Measurements from ENCODE around the gene JPT1.

JPT1 gene

DNA sequence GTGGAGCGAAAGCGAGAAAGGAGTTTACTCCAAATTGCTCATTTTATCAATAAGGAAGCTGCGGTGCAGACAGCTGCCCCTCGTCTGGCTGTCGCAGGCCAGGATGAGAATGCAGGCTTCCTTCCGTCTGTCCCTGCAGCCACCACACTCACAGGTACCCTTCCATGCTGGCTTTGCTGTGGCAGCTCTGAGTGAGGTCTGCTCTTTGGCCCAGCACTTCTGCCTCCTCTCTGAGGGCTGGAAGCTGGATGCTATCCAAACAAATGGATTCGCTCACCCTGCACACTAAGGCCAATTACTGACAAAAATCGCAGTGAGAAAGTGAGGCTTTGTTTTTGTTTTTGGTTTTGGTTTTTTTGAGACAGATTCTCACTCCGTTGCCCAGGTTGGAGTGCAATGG lies 37.6 kb downstream of the JPT1 start:
- no peak for DNase-seq (ENCODE audit: low read depth)
- TF ChIP-seq, protein P1, sequence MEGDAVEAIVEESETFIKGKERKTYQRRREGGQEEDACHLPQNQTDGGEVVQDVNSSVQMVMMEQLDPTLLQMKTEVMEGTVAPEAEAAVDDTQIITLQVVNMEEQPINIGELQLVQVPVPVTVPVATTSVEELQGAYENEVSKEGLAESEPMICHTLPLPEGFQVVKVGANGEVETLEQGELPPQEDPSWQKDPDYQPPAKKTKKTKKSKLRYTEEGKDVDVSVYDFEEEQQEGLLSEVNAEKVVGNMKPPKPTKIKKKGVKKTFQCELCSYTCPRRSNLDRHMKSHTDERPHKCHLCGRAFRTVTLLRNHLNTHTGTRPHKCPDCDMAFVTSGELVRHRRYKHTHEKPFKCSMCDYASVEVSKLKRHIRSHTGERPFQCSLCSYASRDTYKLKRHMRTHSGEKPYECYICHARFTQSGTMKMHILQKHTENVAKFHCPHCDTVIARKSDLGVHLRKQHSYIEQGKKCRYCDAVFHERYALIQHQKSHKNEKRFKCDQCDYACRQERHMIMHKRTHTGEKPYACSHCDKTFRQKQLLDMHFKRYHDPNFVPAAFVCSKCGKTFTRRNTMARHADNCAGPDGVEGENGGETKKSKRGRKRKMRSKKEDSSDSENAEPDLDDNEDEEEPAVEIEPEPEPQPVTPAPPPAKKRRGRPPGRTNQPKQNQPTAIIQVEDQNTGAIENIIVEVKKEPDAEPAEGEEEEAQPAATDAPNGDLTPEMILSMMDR (conservative IDR thresholded peaks at IDR 0.05; ENCODE audit: control insufficient read depth, insufficient read depth, low read depth, low read length) = no peak
- no peak overlapping the region for H3K4me3 ChIP-seq (ENCODE audit: control insufficient read depth, low read depth, low read length)

DNA sequence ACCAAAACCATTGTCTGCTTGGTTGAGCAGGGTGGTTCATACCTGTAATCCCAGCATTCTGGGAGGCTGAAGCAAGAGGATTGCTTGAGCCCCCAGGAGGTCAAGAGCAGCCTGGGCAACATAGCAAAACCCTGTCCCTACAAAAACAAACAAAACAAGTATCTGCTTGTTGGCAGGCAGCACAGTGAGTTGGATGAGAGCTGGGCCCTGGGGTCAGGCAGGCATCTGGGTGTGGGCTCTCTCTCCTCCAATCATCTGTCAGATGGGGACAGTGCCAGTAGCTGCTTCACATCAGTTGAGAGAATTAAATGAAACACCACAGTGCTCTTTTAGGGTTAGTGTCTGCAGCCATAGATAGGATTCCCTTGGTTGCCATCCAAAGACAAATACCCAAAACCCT lies 38.8 kb downstream of the JPT1 start:
- no peak for DNase-seq (ENCODE audit: low read depth)
- H3K4me3 ChIP-seq (ENCODE audit: control insufficient read depth, low read depth, low read length) = no peak overlapping the region
- TF ChIP-seq, protein P1 (conservative IDR thresholded peaks at IDR 0.05; ENCODE audit: control insufficient read depth, insufficient read depth, low read depth, low read length) = no peak

DNA sequence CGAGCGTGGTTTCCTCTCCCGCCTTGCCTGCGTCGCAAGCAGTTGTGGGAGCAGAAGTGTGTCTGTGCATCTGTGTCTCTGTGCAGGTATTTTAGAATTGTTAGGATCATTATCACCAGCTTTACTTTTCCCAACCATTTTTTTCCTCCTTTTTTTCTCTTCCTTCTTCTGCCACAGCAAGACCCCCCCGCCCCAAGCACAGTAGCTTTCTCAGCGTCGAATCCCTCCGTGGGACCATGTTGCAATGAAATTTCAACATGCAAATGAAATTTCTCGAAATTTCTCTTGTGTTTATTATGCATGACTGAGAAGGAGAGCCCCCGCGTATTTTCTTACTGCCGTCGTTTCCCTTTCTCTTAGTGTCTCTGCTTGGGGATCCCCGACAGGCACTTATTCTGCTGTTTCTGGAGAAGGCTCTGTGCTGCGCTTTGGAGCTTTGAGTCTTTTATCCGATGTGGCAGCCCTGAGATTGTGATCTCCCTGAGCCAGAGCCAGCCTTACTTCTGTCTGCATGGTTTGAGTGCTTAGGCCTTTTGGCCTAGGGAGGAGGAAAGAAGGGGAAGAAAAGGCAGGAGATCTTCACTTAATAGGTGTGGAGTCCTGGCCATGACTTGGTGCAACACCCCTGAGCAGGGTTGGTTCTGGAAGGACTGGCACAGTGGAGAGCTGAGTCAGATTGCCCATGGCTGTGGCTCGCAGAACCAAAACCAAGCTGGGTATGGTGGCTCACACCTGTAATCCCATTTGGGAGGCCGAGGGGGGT lies 39.6 kb downstream of the JPT1 start:
- no peak for DNase-seq (ENCODE audit: low read depth)
- TF ChIP-seq, protein P1 (conservative IDR thresholded peaks at IDR 0.05; ENCODE audit: control insufficient read depth, insufficient read depth, low read depth, low read length) = no peak

DNA sequence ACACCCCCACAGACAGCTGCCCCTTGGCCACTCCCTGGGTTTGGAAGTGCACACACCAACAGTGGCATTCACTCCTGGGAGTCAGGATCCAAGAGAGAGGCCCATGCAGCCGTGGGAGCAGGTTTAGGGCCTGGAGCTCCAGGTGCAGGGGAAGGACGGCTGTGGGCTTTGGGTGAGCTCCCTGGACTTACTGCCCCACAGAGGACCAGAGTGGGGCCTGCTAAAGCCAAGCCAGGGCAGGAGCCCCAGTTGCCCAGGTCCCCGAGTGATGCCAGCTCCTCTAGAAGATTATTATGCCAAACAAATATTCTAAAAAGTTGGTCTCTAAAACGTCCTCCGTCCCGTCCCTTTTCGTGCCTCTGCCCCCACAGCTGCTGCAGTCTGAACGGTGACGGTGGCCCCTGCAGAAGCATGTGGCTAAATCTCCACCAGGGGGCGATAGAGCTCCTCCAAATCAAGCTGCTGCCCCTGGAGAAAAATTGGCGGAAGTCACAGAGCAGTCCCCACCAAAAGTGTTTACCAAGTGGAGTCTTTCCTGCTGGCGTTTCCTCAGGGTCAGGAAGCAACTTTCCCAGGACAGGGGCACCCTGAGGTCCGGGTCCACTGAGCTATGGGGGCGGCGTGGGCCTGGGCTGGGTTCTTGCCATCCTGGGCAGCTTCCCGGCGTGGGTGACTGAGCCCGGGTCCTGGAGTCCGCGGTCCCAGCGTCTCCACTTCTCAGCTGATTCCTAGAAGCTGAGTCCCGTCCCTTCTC lies 40.3 kb downstream of the JPT1 start:
- peak; percentile 91 for DNase-seq (ENCODE audit: low read depth)
- TF ChIP-seq, protein P1 (conservative IDR thresholded peaks at IDR 0.05; ENCODE audit: control insufficient read depth, insufficient read depth, low read depth, low read length) = peak; percentile 88
- H3K4me3 ChIP-seq (ENCODE audit: control insufficient read depth, low read depth, low read length) = peak overlapping the region; percentile 57

More for the DNA sequence above, 39.6 kb downstream of the JPT1 start:
- H3K4me3 ChIP-seq (ENCODE audit: control insufficient read depth, low read depth, low read length) = peak overlapping the region; percentile 57

DNA sequence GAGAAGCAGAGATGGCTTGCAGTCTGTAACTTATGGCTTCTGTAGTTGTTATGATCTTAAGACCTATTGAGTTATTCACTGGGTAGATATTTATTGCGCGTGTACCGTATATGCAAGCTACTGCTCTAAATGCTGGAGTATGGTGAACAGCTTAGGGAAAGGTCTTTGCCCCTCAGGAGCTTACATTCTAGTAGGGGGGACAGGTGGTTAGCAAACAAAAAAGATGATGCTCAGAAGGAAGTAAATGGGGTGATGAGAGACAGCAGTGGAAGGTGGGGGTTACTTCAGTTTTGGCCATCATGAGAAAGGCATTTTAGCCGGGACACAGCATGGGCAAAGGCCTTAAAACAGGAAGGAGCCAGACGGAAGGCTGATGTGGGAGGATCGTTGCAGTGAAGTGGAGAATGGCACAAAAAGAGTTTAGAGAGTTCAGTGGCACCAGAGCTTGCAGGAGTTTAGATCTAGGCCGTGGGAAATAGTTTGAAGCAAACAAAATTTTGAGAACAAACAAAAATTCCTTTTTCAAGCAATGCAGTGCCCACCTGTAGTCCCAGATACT lies 42.5 kb downstream of the JPT1 start:
- H3K4me3 ChIP-seq (ENCODE audit: control insufficient read depth, low read depth, low read length) = no peak overlapping the region
- TF ChIP-seq, protein P1 (conservative IDR thresholded peaks at IDR 0.05; ENCODE audit: control insufficient read depth, insufficient read depth, low read depth, low read length) = no peak
- no peak for DNase-seq (ENCODE audit: low read depth)

DNA sequence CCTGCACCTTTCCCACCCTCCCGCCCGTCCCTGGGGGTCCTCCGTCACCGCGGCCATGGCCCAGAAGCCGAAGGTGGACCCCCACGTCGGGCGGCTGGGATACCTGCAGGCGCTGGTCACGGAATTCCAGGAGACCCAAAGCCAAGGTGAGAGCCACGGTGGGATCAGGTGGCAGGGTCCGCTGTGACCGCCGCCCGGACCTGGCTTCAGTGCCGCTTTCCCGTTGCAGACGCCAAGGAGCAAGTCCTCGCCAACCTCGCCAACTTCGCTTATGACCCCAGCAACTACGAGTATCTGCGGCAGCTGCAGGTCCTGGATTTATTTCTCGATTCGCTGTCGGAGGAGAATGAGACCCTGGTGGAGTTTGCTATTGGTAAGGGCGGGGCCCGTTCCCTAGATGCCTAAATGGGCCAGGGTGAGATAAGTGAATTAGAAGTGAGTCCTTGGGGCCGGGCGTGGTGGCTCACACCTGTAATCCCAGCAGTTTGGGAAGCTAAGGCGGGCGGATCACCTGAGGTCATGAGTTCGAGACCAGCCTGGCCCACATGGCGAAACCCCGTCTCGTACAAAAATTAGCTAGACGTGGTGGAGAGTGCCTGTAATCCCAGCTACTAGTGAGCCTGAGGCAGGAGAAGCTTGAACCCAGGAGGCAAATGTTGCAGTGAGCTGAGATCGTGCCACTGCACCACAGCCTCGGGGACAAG lies 43.9 kb downstream of the JPT1 start:
- TF ChIP-seq, protein P1 (conservative IDR thresholded peaks at IDR 0.05; ENCODE audit: control insufficient read depth, insufficient read depth, low read depth, low read length) = no peak
- peak overlapping the region; percentile 82 for H3K4me3 ChIP-seq (ENCODE audit: control insufficient read depth, low read depth, low read length)
- DNase-seq (ENCODE audit: low read depth) = no peak

All from fibroblast of mammary gland (primary cell).